ENCODE measurements around the gene GPR143. TPM values are rescaled to one million over a fixed set of nuclear protein-coding genes. Genes with fewer than 3 reads are reported as not detected.

Gene GPR143
- total RNA-seq, 4 donors from 2014 or later: 3.6 to 10.6 (median 9.1) TPM

DNA sequence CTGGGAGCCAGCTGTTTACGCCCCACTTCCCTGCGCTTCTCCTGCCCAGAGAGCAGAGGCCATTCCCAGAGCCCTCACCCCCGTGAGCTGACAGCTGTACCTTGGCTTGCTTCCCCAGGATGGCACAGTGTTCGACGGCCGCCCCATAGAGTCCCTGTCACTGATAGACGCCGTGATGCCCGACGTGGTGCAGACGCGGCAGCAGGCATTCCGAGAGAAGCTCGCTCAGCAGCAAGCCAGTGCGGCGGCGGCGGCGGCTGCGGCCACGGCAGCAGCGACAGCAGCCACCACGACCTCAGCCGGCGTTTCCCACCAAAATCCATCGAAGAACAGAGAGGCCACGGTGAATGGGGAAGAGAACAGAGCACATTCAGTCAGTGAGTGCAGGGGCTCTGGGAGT, 77.7 kb downstream of the GPR143 start:
- Histone ChIP-seq H3K4me3 (no peak overlapping the region), H3K4me1 (no peaks in the 10 kb centered on the region), H3K27ac (no peak overlapping the region), H3K36me3 (peaks cover 11% of the 10 kb centered on the region), H3K27me3 (no peaks in the 10 kb centered on the region), H3K9me3 (no peaks in the 10 kb centered on the region)
- 86% methylated on average over 12 of the region's 27 CpGs for WGBS
- no peak for DNase-seq (ENCODE audit: low spot score in 2 of 2)
- TF ChIP-seq, protein P1, sequence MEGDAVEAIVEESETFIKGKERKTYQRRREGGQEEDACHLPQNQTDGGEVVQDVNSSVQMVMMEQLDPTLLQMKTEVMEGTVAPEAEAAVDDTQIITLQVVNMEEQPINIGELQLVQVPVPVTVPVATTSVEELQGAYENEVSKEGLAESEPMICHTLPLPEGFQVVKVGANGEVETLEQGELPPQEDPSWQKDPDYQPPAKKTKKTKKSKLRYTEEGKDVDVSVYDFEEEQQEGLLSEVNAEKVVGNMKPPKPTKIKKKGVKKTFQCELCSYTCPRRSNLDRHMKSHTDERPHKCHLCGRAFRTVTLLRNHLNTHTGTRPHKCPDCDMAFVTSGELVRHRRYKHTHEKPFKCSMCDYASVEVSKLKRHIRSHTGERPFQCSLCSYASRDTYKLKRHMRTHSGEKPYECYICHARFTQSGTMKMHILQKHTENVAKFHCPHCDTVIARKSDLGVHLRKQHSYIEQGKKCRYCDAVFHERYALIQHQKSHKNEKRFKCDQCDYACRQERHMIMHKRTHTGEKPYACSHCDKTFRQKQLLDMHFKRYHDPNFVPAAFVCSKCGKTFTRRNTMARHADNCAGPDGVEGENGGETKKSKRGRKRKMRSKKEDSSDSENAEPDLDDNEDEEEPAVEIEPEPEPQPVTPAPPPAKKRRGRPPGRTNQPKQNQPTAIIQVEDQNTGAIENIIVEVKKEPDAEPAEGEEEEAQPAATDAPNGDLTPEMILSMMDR (IDR thresholded peaks at IDR 0.05): no peak
- TF ChIP-seq POLR2A (IDR thresholded peaks at IDR 0.05) (no peak), POLR2AphosphoS5 (IDR thresholded peaks at IDR 0.05) (no peak), EP300 (IDR thresholded peaks at IDR 0.05) (no peak)

DNA sequence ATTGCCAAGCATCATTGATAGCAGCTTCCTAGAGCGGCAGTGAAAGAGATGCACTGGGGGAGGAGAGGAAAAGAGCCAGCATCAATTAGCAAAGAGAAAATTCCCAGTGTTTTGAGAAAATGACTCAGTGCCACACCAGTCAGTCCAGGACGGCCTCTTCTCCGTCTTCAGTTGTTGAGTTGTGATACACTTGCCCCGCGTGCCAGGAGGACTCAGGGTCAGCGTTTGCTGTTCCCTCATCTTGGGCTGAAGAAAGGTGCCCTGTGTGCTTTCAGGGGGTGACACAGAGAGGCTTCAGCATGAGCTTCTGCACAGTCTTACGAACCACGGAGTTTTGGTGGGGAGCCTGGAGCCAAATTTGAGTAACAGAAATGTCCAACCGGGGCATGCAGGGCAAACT, 82.3 kb downstream of the GPR143 start:
- no peaks in the 10 kb centered on the region for H3K9me3 ChIP-seq
- H3K27me3 ChIP-seq: no peaks in the 10 kb centered on the region
- H3K4me1 ChIP-seq: no peaks in the 10 kb centered on the region
- TF ChIP-seq EP300 (IDR thresholded peaks at IDR 0.05): no peak
- no peak for TF ChIP-seq POLR2AphosphoS5 (IDR thresholded peaks at IDR 0.05)
- no peak for TF ChIP-seq POLR2A (IDR thresholded peaks at IDR 0.05)
- TF ChIP-seq, protein P1 (IDR thresholded peaks at IDR 0.05): no peak
- H3K27ac ChIP-seq: no peak overlapping the region
- 93% methylated on average over 9 of the region's 9 CpGs for WGBS
- no peaks in the 10 kb centered on the region for H3K36me3 ChIP-seq
- no peak for DNase-seq (ENCODE audit: low spot score in 2 of 2)
- no peak overlapping the region for H3K4me3 ChIP-seq

DNA sequence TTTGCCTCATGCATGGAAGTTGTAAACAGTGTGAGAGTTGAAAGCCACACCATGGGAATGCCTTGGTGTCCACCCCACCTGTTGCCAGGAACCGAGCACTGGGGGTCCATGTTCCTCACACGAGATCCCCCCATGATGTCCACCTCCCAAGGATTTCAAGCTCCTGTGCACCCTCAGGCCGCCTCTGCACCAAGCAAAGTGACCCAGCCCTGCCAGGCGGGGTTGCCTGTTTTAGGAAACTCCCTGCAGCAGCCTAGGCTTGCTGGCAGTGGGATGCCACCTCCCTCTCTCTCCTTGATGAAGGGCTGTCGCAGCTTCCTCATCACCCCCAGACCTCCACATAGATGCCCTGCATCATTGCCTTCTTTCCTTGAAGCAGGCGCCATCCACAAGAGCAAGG, 82.8 kb downstream of the GPR143 start:
- H3K27ac ChIP-seq: no peak overlapping the region
- TF ChIP-seq, protein P1 (IDR thresholded peaks at IDR 0.05): no peak
- TF ChIP-seq POLR2A (IDR thresholded peaks at IDR 0.05): no peak
- no peak for TF ChIP-seq EP300 (IDR thresholded peaks at IDR 0.05)
- TF ChIP-seq POLR2AphosphoS5 (IDR thresholded peaks at IDR 0.05): no peak
- H3K27me3 ChIP-seq: no peaks in the 10 kb centered on the region
- H3K4me3 ChIP-seq: no peak overlapping the region
- H3K9me3 ChIP-seq: no peaks in the 10 kb centered on the region
- no peaks in the 10 kb centered on the region for H3K36me3 ChIP-seq
- peaks cover 4% of the 10 kb centered on the region for H3K4me1 ChIP-seq
- 78% methylated on average over 6 of the region's 6 CpGs for WGBS
- DNase-seq (ENCODE audit: low spot score in 2 of 2): no peak

DNA sequence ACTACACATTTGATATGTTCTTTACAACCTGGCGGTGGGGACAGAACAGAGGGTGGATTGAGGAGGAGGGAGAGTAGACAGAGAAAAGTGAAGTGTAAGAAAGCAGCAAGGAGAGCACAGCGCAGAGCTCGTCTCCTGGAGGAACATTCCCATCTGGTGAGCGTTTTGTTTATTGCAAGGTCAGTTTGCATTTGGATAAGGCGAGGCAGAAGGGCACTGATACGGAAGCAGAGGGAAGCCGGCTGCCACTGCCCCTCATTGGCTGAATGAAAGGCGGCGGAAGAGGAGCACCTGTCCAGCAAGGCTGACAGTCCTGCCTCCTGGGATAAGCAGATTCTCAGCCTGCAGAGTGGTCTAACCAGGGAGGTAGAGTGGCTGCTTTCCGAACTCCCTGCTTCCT, 83.2 kb downstream of the GPR143 start:
- Histone ChIP-seq H3K4me3 (no peak overlapping the region), H3K9me3 (no peaks in the 10 kb centered on the region), H3K4me1 (peaks cover 6% of the 10 kb centered on the region), H3K36me3 (no peaks in the 10 kb centered on the region), H3K27ac (no peak overlapping the region), H3K27me3 (no peaks in the 10 kb centered on the region)
- TF ChIP-seq POLR2AphosphoS5 (IDR thresholded peaks at IDR 0.05): no peak
- TF ChIP-seq POLR2A (IDR thresholded peaks at IDR 0.05): no peak
- no peak for TF ChIP-seq EP300 (IDR thresholded peaks at IDR 0.05)
- TF ChIP-seq, protein P1 (IDR thresholded peaks at IDR 0.05): no peak
- 69% methylated on average over 10 of the region's 10 CpGs for WGBS
- no peak for DNase-seq (ENCODE audit: low spot score in 2 of 2)

DNA sequence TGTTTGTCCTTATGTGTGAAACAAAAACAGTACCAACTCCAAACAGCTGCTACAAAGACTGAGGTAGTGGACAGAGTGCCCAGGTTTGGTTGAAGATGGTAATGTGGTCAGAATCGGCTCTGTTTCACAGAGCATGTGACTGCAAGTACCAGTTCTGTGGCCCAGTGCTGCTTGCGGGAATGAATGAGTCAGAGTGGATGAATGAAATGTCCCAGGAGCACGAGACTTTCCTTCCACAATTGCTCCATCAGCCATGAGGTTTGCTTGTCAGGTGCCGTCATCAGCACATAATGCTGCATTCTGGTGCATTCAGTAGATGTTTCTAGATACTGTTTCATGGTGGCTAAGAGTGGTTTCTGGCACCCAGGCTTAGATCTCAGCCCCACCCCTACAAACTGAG, 84.2 kb downstream of the GPR143 start:
- H3K27me3 ChIP-seq: no peaks in the 10 kb centered on the region
- H3K9me3 ChIP-seq: no peaks in the 10 kb centered on the region
- peaks cover 6% of the 10 kb centered on the region for H3K4me1 ChIP-seq
- DNase-seq (ENCODE audit: low spot score in 2 of 2): no peak
- WGBS: 79% methylated on average over 4 of the region's 4 CpGs
- TF ChIP-seq POLR2A (IDR thresholded peaks at IDR 0.05): no peak
- no peaks in the 10 kb centered on the region for H3K36me3 ChIP-seq
- H3K4me3 ChIP-seq: no peak overlapping the region
- no peak overlapping the region for H3K27ac ChIP-seq

DNA sequence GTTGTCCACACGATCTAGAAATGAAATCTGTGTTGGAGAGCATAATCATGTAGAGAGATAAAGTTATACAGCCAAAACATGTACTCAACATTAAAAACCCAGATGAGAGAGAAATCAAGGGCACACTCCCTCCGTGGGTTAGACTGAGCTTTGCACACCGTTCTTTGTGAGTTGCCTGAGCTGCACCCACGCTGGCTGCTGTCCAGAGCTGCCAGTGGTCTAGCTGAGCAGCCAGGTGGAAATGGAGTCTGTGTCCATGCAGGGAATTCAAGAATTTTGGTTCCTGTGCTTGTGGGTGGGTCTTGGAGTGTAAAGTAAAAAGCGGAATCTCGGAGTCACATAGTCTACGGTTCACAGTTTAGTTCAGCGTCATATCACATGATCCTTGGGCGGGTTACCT, 84.6 kb downstream of the GPR143 start:
- DNase-seq (ENCODE audit: low spot score in 2 of 2): no peak
- Histone ChIP-seq H3K4me3 (no peak overlapping the region), H3K4me1 (peaks cover 6% of the 10 kb centered on the region), H3K36me3 (no peaks in the 10 kb centered on the region), H3K9me3 (no peaks in the 10 kb centered on the region), H3K27me3 (no peaks in the 10 kb centered on the region), H3K27ac (no peak overlapping the region)
- TF ChIP-seq POLR2A (IDR thresholded peaks at IDR 0.05) (no peak), POLR2AphosphoS5 (IDR thresholded peaks at IDR 0.05) (no peak), EP300 (IDR thresholded peaks at IDR 0.05) (no peak)
- TF ChIP-seq, protein P1 (IDR thresholded peaks at IDR 0.05): no peak
- WGBS: 82% methylated on average over 9 of the region's 9 CpGs
